Esophagus squamous epithelium (tissue), 4 donors: Measurements from ENCODE around the gene COG5.

Experiments used
- CTCF ChIP-seq, 6 experiments: fragments of 450-650 bp in 4 of 6; fragments of 200-600 bp in 2 of 6; sonication (generic) in 2 of 6; IDR thresholded peaks; one replicate each; pipeline ENCODE4 v1.5.1; 2016 to 2019; ENCODE audit warnings: antibody characterized with exemption in 6 of 6, mild to moderate bottlenecking in 4 of 6, moderate library complexity in 4 of 6
- POLR2A ChIP-seq, 4 donors: fragments of 450-650 bp; IDR thresholded peaks; one replicate each; pipeline ENCODE4 v1.6.1; 2017; ENCODE audit warnings: antibody characterized with exemption in 4 of 4, mild to moderate bottlenecking in 4 of 4, moderate library complexity in 3 of 4

GRCh38 chr7:107165341-107165740, 398.4 kb downstream of the COG5 start:
- TF ChIP-seq POLR2A (IDR thresholded peaks at IDR 0.05) (no peak), CTCF (IDR thresholded peaks at IDR 0.05) (no peak)
